HepG2 (cell line): ENCODE measurements around the gene RNF113A. TPM values are rescaled to one million over a fixed set of nuclear protein-coding genes. Genes with fewer than 3 reads are reported as not detected.

ENCODE experiments used
- ARHGAP35 ChIP-seq: sonication (generic); formaldehyde crosslinking; IDR thresholded peaks from 2 replicates; pipeline ENCODE4 v1.9.0; 2022; ENCODE audit warnings: mild to moderate bottlenecking, inconsistent platforms, moderate library complexity, missing genetic modification reagents, borderline replicate concordance
- DR1 ChIP-seq: sonication (generic); formaldehyde crosslinking; IDR thresholded peaks from 2 replicates; pipeline ENCODE4 v1.8.0; 2021; ENCODE audit warnings: mild to moderate bottlenecking, missing genetic modification reagents, inconsistent platforms
- KAT8 ChIP-seq: IDR thresholded peaks from 2 replicates; pipeline ENCODE4 v1.6.1; 2016; ENCODE audit warnings: missing genetic modification reagents, missing compliant biosample characterization
- KDM1A ChIP-seq: IDR thresholded peaks from 2 replicates; pipeline ENCODE4 v1.6.1; 2016; ENCODE audit warnings: missing compliant biosample characterization
- PRPF4 ChIP-seq: fragments of 200-400 bp; formaldehyde crosslinking; IDR thresholded peaks from 2 replicates; pipeline ENCODE4 v1.6.1; 2016; ENCODE audit warnings: low read length, low read depth; ENCODE audit not compliant: poor library complexity, severe bottlenecking
- ZBTB1 ChIP-seq: sonication (generic); formaldehyde crosslinking; IDR thresholded peaks from 2 replicates; pipeline ENCODE4 v1.4.0; 2020; ENCODE audit warnings: missing genetic modification reagents, borderline replicate concordance
- ZFAT ChIP-seq: sonication (generic); formaldehyde crosslinking; conservative IDR thresholded peaks from 2 replicates; pipeline ENCODE4 v1.8.1; 2023; ENCODE audit warnings: missing genetic modification reagents, inconsistent platforms
- ZNF101 ChIP-seq: sonication (generic); formaldehyde crosslinking; IDR thresholded peaks from 2 replicates; pipeline ENCODE4 v1.4.0; 2020; ENCODE audit warnings: mild to moderate bottlenecking, low read depth, missing genetic modification reagents, borderline replicate concordance
- ZNF282 ChIP-seq: fragments of 450-650 bp; IDR thresholded peaks from 2 replicates; pipeline ENCODE4 v1.6.1; 2018; ENCODE audit not compliant: partially characterized antibody
- ZNF598 ChIP-seq: sonication (generic); formaldehyde crosslinking; IDR thresholded peaks from 2 replicates; pipeline ENCODE4 v1.5.1; 2020; ENCODE audit warnings: mild to moderate bottlenecking, missing genetic modification reagents, borderline replicate concordance
- ZNF629 ChIP-seq: sonication (generic); formaldehyde crosslinking; conservative IDR thresholded peaks from 2 replicates; pipeline ENCODE4 v1.5.0; 2020; ENCODE audit warnings: missing genetic modification reagents
- polyA plus RNA-seq, 8 experiments: library from polyadenylated mRNA; depleted of rRNA in 3 of 8; stranded (reverse) in 7 of 8; unstranded in 1 of 8; fragments of >200 nt; fragmentation: Illumina TruSeq in 4 of 8; extraction: Trizol in 4 of 8; gene quantifications; 2 replicates each; pipeline versions ENCODE4 v1.2.1 to v1.2.3, GENCODE V29; 2011 to 2016; ENCODE audit warnings: low read depth in 4 of 8, missing spikeins in 1 of 8, mixed read lengths in 1 of 8; ENCODE audit not compliant: insufficient read depth in 1 of 8
- total RNA-seq, 5 experiments: library from RNA; depleted of rRNA; stranded (reverse); fragments of >200 nt; fragmentation: Illumina TruSeq; extraction: Trizol; gene quantifications; 2 replicates each; pipeline ENCODE4 v1.2.3, GENCODE V29; 2016; ENCODE audit warnings: low read depth in 1 of 5
- TF ChIP-seq, protein P1 (sequence below): sonication (generic); formaldehyde crosslinking; IDR thresholded peaks from 2 replicates; pipeline ENCODE4 v1.5.1; 2020; ENCODE audit warnings: mild to moderate bottlenecking, missing genetic modification reagents
- TF ChIP-seq, protein P2 (sequence below): sonication (generic); formaldehyde crosslinking; IDR thresholded peaks from 2 replicates; pipeline ENCODE4 v1.4.0; 2020; ENCODE audit warnings: missing genetic modification reagents, borderline replicate concordance
- TF ChIP-seq, protein P3 (sequence below): sonication (generic); formaldehyde crosslinking; conservative IDR thresholded peaks from 2 replicates; pipeline ENCODE4 v1.8.0; 2022; ENCODE audit warnings: mild to moderate bottlenecking, moderate library complexity, missing genetic modification reagents
- TF ChIP-seq, protein P4 (sequence below): IDR thresholded peaks from 2 replicates; pipeline ENCODE4 v1.6.1; 2016
- TF ChIP-seq, protein P5 (sequence below): sonication (generic); formaldehyde crosslinking; IDR thresholded peaks from 2 replicates; pipeline ENCODE4 v1.8.1; 2023; ENCODE audit warnings: mild to moderate bottlenecking, moderate library complexity, missing genetic modification reagents
- TF ChIP-seq, protein P6 (sequence below): sonication (generic); formaldehyde crosslinking; IDR thresholded peaks from 2 replicates; pipeline ENCODE4 v1.4.0; 2020; ENCODE audit warnings: missing genetic modification reagents

Gene RNF113A
- total and polyA plus RNA-seq, 2 of the 13 experiments (the other 11 are each of a cell fraction or from before 2014, with no cell fraction given): 14.0 to 15.4 TPM

DNA sequence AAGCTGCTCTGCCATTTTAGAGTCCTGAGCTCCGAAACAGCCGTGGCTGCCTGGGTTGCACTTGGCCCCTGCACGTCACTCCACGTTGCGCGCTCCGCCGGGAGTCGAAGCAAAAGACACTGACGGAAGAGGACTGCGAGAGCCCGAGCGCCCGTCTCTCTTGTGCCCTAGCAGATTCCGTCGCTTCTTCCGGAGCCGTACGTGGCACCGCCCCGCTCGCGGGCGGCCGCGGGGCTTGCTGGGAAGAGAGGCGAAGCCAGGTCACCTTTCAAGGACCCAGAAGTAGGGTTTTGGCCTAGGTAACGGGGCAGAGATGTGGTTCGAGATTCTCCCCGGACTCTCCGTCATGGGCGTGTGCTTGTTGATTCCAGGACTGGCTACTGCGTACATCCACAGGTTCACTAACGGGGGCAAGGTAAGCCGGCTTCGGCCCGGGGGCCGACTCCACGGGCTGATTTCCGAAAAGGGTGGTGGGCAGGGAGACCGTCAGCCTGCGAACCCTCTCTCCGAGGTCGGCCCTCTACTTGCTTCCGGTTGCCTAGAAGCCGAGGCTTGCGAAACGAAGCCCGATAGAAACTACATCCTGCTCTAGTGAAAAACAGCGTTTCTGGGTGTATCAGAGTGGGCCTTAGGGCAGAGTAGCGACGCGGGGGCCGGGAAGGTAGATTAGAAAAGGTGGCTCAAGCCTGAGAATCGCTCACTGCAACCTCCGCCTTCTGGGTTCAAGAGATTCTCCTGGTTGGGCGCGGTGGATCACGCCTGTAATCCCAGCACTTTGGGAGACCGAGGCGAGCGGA lies at the start of gene RNF113A, which contains the start of gene NDUFA1 (continued):
- TF ChIP-seq, protein P1, sequence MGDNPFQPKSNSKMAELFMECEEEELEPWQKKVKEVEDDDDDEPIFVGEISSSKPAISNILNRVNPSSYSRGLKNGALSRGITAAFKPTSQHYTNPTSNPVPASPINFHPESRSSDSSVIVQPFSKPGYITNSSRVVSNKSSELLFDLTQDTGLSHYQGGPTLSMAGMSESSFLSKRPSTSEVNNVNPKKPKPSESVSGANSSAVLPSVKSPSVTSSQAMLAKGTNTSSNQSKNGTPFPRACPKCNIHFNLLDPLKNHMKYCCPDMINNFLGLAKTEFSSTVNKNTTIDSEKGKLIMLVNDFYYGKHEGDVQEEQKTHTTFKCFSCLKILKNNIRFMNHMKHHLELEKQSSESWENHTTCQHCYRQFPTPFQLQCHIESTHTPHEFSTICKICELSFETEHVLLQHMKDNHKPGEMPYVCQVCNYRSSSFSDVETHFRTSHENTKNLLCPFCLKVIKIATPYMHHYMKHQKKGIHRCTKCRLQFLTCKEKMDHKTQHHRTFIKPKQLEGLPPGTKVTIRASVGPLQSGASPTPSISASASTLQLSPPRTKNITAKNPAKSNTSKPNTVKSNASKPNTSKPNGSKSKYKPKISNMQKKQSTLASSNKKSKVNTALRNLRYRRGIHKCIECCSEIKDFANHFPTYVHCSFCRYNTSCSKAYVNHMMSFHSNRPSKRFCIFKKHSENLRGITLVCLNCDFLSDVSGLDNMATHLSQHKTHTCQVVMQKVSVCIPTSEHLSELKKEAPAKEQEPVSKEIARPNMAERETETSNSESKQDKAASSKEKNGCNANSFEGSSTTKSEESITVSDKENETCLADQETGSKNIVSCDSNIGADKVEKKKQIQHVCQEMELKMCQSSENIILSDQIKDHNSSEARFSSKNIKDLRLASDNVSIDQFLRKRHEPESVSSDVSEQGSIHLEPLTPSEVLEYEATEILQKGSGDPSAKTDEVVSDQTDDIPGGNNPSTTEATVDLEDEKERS (CRISPR knock-in tag): no peak
- TF ChIP-seq, protein P2, sequence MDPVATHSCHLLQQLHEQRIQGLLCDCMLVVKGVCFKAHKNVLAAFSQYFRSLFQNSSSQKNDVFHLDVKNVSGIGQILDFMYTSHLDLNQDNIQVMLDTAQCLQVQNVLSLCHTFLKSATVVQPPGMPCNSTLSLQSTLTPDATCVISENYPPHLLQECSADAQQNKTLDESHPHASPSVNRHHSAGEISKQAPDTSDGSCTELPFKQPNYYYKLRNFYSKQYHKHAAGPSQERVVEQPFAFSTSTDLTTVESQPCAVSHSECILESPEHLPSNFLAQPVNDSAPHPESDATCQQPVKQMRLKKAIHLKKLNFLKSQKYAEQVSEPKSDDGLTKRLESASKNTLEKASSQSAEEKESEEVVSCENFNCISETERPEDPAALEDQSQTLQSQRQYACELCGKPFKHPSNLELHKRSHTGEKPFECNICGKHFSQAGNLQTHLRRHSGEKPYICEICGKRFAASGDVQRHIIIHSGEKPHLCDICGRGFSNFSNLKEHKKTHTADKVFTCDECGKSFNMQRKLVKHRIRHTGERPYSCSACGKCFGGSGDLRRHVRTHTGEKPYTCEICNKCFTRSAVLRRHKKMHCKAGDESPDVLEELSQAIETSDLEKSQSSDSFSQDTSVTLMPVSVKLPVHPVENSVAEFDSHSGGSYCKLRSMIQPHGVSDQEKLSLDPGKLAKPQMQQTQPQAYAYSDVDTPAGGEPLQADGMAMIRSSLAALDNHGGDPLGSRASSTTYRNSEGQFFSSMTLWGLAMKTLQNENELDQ (CRISPR knock-in tag): no peak
- TF ChIP-seq ZBTB1 (CRISPR knock-in tag) (no peak), PRPF4 (no peak), ARHGAP35 (CRISPR knock-in tag) (no peak), ZNF598 (CRISPR knock-in tag) (no peak), KAT8 (peak; percentile 87), ZNF101 (CRISPR knock-in tag) (no peak), ZFAT (CRISPR knock-in tag) (peak; percentile 79; the same call in 1 of the 2 replicates), ZNF282 (no peak), DR1 (CRISPR knock-in tag) (peak; percentile 73), KDM1A (no peak), ZNF629 (CRISPR knock-in tag) (0 out of 2 replicates have a peak, but pooled peaks have one; percentile 12)
- TF ChIP-seq, protein P3, sequence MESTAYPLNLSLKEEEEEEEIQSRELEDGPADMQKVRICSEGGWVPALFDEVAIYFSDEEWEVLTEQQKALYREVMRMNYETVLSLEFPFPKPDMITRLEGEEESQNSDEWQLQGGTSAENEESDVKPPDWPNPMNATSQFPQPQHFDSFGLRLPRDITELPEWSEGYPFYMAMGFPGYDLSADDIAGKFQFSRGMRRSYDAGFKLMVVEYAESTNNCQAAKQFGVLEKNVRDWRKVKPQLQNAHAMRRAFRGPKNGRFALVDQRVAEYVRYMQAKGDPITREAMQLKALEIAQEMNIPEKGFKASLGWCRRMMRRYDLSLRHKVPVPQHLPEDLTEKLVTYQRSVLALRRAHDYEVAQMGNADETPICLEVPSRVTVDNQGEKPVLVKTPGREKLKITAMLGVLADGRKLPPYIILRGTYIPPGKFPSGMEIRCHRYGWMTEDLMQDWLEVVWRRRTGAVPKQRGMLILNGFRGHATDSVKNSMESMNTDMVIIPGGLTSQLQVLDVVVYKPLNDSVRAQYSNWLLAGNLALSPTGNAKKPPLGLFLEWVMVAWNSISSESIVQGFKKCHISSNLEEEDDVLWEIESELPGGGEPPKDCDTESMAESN (CRISPR knock-in tag): peak; percentile 48; the same call in 1 of the 2 replicates
- TF ChIP-seq, protein P4, sequence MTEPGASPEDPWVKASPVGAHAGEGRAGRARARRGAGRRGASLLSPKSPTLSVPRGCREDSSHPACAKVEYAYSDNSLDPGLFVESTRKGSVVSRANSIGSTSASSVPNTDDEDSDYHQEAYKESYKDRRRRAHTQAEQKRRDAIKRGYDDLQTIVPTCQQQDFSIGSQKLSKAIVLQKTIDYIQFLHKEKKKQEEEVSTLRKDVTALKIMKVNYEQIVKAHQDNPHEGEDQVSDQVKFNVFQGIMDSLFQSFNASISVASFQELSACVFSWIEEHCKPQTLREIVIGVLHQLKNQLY (CRISPR knock-in tag): no peak
- TF ChIP-seq, protein P5, sequence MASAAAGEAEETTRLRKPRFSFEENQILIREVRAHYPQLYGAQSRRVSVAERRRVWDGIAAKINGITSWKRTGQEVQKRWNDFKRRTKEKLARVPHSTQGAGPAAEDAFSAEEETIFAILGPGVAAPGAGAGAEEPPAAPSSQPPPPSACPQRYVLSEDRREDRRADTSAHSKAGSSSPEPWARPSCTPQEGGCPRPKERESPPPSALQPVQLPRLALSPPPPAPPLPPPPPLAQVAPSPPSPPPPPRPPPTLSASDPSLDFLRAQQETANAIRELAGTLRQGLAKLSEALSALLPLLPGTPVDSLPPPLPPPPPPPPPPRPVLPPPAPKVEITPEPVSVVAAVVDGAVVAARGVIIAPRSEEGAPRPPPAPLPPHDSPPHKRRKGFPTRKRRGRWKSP: no peak
- TF ChIP-seq, protein P6, sequence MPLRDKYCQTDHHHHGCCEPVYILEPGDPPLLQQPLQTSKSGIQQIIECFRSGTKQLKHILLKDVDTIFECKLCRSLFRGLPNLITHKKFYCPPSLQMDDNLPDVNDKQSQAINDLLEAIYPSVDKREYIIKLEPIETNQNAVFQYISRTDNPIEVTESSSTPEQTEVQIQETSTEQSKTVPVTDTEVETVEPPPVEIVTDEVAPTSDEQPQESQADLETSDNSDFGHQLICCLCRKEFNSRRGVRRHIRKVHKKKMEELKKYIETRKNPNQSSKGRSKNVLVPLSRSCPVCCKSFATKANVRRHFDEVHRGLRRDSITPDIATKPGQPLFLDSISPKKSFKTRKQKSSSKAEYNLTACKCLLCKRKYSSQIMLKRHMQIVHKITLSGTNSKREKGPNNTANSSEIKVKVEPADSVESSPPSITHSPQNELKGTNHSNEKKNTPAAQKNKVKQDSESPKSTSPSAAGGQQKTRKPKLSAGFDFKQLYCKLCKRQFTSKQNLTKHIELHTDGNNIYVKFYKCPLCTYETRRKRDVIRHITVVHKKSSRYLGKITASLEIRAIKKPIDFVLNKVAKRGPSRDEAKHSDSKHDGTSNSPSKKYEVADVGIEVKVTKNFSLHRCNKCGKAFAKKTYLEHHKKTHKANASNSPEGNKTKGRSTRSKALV (CRISPR knock-in tag): peak; percentile 78
